HCT116 (cell line): Measurements from ENCODE around the gene ATAD3A. TPM values are rescaled to one million over a fixed set of nuclear protein-coding genes. Genes with fewer than 3 reads are reported as not detected.

Experiments used
- ATAC-seq: fragments of 200-7000 bp; cut with Tn5 transposase; 2 replicates; pipeline ENCODE4 v1.9.1; 2020; ENCODE audit warnings: mild to moderate bottlenecking, moderate library complexity
- BruUV-seq: library from RNA; stranded (reverse); fragments of 400-500 nt; replicated peaks from 2 replicates; lab custom pipeline; 2021; lab: Mats Ljungman, UMichigan
- CTCF ChIA-PET: fragments of 300-600 bp; sonication (Branson Sonifier 250); formaldehyde crosslinking; loops from one replicate; lab custom pipeline; 2021; ENCODE audit warnings: antibody characterized with exemption; lab: Charles Lee
- POLR2A ChIA-PET: fragments of 300-600, 350-600 bp; sonication (Branson Sonifier 250); formaldehyde crosslinking; loops from one replicate; lab custom pipeline; 2021; ENCODE audit warnings: antibody characterized with exemption; lab: Charles Lee
- RAD21 ChIA-PET, 2 experiments: fragments of 300-600 bp; sonication (Branson Sonifier 250); formaldehyde crosslinking; loops; one replicate each; lab custom pipeline; 2023; ENCODE audit warnings: low total read pairs in 2 of 2; ENCODE audit not compliant: uncharacterized antibody in 2 of 2, unreplicated experiment in 2 of 2, low non-redundant PET in 1 of 2; lab: Charles Lee
- DNase-seq: peaks from one replicate; pipeline ENCODE4 v3.0.0-alpha.2; 2010; ENCODE audit warnings: low read depth, low spot score
- H2AFZ ChIP-seq: fragments of 200-600 bp; shearing (Covaris generic), sonication (generic); 2 replicates; pipeline ENCODE4 v1.6.1; 2017; ENCODE audit warnings: low read depth, mixed run types, mixed read lengths, antibody characterized with exemption, low read length; ENCODE audit not compliant: poor library complexity, severe bottlenecking
- H3K27ac ChIP-seq: 2 replicates; pipeline ENCODE4 v1.5.1; 2012; ENCODE audit warnings: low read depth, low read length
- H3K27me3 ChIP-seq: fragments of 200-600 bp; sonication (generic); 2 replicates; pipeline ENCODE4 v1.6.1; 2016; ENCODE audit warnings: mixed run types, low read length, mixed read lengths; ENCODE audit not compliant: insufficient read depth
- H3K36me3 ChIP-seq, 2 experiments: fragments of 200-500 bp in 1 of 2; fragments of 200-600 bp in 1 of 2; sonication (Bioruptor generic) in 1 of 2; sonication (generic) in 1 of 2; 2 replicates each; pipeline versions ENCODE4 v1.5.1 to v1.6.1; 2014 to 2016; ENCODE audit warnings: low read length in 2 of 2, inconsistent platforms in 1 of 2, mixed read lengths in 1 of 2, mixed run types in 1 of 2; ENCODE audit not compliant: insufficient read depth in 2 of 2, control insufficient read depth in 1 of 2
- H3K4me1 ChIP-seq, 2 experiments: fragments of 200-600 bp in 1 of 2; sonication (generic) in 1 of 2; 2 replicates each; pipeline versions ENCODE4 v1.5.1 to v1.6.1; 2012 to 2017; ENCODE audit warnings: low read length in 2 of 2, inconsistent platforms in 1 of 2, mild to moderate bottlenecking in 1 of 2, mixed read lengths in 1 of 2, mixed run types in 1 of 2, moderate library complexity in 1 of 2; ENCODE audit not compliant: insufficient read depth in 2 of 2, control insufficient read depth in 1 of 2
- H3K4me2 ChIP-seq: fragments of 200-600 bp; sonication (generic); 2 replicates; pipeline ENCODE4 v1.6.1; 2017; ENCODE audit warnings: mixed run types, low read length, mixed read lengths
- H3K4me3 ChIP-seq, 2 experiments: fragments of 200-600 bp in 1 of 2; sonication (generic) in 1 of 2; replicated peaks in 1 of 2; 2 replicates each; pipeline ENCODE4 v1.5.1; 2011 to 2016; ENCODE audit warnings: low read length in 2 of 2, control low read depth in 1 of 2, low read depth in 1 of 2, mild to moderate bottlenecking in 1 of 2, mixed read lengths in 1 of 2, mixed run types in 1 of 2
- H3K79me2 ChIP-seq: fragments of 200-600 bp; sonication (generic); 2 replicates; pipeline ENCODE4 v1.6.1; 2017; ENCODE audit warnings: mild to moderate bottlenecking, mixed run types, low read length, moderate library complexity, mixed read lengths; ENCODE audit not compliant: insufficient read depth
- H3K9ac ChIP-seq: fragments of 200-600 bp; sonication (generic); 2 replicates; pipeline ENCODE4 v1.6.1; 2016; ENCODE audit warnings: low read length, mixed read lengths
- H3K9me2 ChIP-seq: fragments of 200-600 bp; sonication (generic), shearing (Covaris generic); 2 replicates; pipeline ENCODE4 v1.6.1; 2017; ENCODE audit warnings: mixed run types, mild to moderate bottlenecking, moderate library complexity; ENCODE audit not compliant: insufficient read depth
- H3K9me3 ChIP-seq, 2 experiments: fragments of 200-500 bp in 1 of 2; fragments of 200-600 bp in 1 of 2; sonication (Bioruptor generic) in 1 of 2; sonication (generic) in 1 of 2; 2 replicates each; pipeline ENCODE4 v1.6.1; 2014 to 2017; ENCODE audit warnings: low read length in 2 of 2, mixed read lengths in 2 of 2, inconsistent platforms in 1 of 2, low read depth in 1 of 2, mild to moderate bottlenecking in 1 of 2, mixed run types in 1 of 2, moderate library complexity in 1 of 2; ENCODE audit not compliant: control insufficient read depth in 1 of 2, insufficient read depth in 1 of 2
- H4K20me1 ChIP-seq: fragments of 200-600 bp; sonication (generic), shearing (Covaris generic); 2 replicates; pipeline ENCODE4 v1.6.1; 2017; ENCODE audit warnings: mixed run types, mild to moderate bottlenecking, moderate library complexity; ENCODE audit not compliant: insufficient read depth
- ATF3 ChIP-seq: IDR thresholded peaks from 2 replicates; pipeline ENCODE4 v1.6.1; 2012
- CBX3 ChIP-seq: IDR thresholded peaks from 2 replicates; pipeline ENCODE4 v1.6.1; 2012; ENCODE audit warnings: low read depth
- CTCF ChIP-seq, 3 experiments: fragments of 200-600 bp in 1 of 3; sonication (generic) in 1 of 3; IDR thresholded peaks in 2 of 3; conservative IDR thresholded peaks in 1 of 3; 2 replicates each; pipeline ENCODE4 v1.5.1; 2012 to 2017; ENCODE audit warnings: low read depth in 2 of 3, low read length in 2 of 3, antibody characterized with exemption in 1 of 3, borderline replicate concordance in 1 of 3, control low read depth in 1 of 3, mild to moderate bottlenecking in 1 of 3, mixed read lengths in 1 of 3, mixed run types in 1 of 3, moderate library complexity in 1 of 3; ENCODE audit not compliant: insufficient read depth in 1 of 3
- EGR1 ChIP-seq: IDR thresholded peaks from 2 replicates; pipeline ENCODE4 v1.6.1; 2012; ENCODE audit warnings: low read depth
- ELF1 ChIP-seq: IDR thresholded peaks from 2 replicates; pipeline ENCODE4 v1.6.1; 2012; ENCODE audit warnings: low read depth, borderline replicate concordance
- EZH2phosphoT487 ChIP-seq: fragments of 200-600 bp; IDR thresholded peaks from 2 replicates; pipeline ENCODE4 v1.6.1; 2018; ENCODE audit warnings: antibody characterized with exemption, borderline replicate concordance
- FOSL1 ChIP-seq: IDR thresholded peaks from 2 replicates; pipeline ENCODE4 v1.6.1; 2012; ENCODE audit warnings: low read depth
- MAX ChIP-seq: IDR thresholded peaks from 2 replicates; pipeline ENCODE4 v1.6.1; 2012
- POLR2A ChIP-seq: IDR thresholded peaks from 2 replicates; pipeline ENCODE4 v1.7.0; 2011; ENCODE audit warnings: borderline replicate concordance; ENCODE audit not compliant: insufficient read depth, insufficient read length; ENCODE audit errors: extremely low read depth
- SIN3A ChIP-seq: IDR thresholded peaks from 2 replicates; pipeline ENCODE4 v1.6.1; 2012; ENCODE audit warnings: low read depth
- TCF7L2 ChIP-seq: IDR thresholded peaks from 2 replicates; pipeline ENCODE4 v1.7.0; 2011; ENCODE audit warnings: borderline replicate concordance, inconsistent platforms; ENCODE audit not compliant: insufficient read depth, insufficient read length; ENCODE audit errors: extremely low read depth
- YY1 ChIP-seq: IDR thresholded peaks from 2 replicates; pipeline ENCODE4 v1.6.1; 2011; ENCODE audit warnings: low read length, low read depth, moderate library complexity, mild to moderate bottlenecking; ENCODE audit not compliant: insufficient replicate concordance; ENCODE audit errors: extremely low read depth
- ZBTB33 ChIP-seq: IDR thresholded peaks from 2 replicates; pipeline ENCODE4 v1.6.1; 2011; ENCODE audit warnings: mild to moderate bottlenecking, low read length, moderate library complexity; ENCODE audit not compliant: insufficient replicate concordance; ENCODE audit errors: extremely low read depth
- ZFX ChIP-seq: fragments of 450-650 bp; IDR thresholded peaks from 2 replicates; pipeline ENCODE4 v1.6.1; 2017
- ZNF274 ChIP-seq: fragments of 200-500 bp; sonication (Bioruptor generic); IDR thresholded peaks from 2 replicates; pipeline ENCODE4 v1.6.1; 2014; ENCODE audit warnings: mild to moderate bottlenecking, low read depth, low read length, inconsistent platforms
- intact Hi-C: fragments of 100-400 bp; cut with micrococcal nuclease; formaldehyde crosslinking; loops from 2 replicates; pipeline ENCODE4 v1.10.0; 2022
- total RNA-seq: library from RNA; stranded (reverse); gene quantifications from one replicate; pipeline ENCODE4 v1.2.1, GENCODE V29; 2021; ENCODE audit not compliant: unreplicated experiment

The ATAD3A gene
- total RNA-seq, 1 experiment from 2014 or later, result 92.3 TPM

GRCh38 chr1:1582585-1583346 lies 70.8 kb downstream of the ATAD3A start (continued):
- no peak for TF ChIP-seq ZBTB33
- no peak for TF ChIP-seq FOSL1
- no peak for TF ChIP-seq TCF7L2
- TF ChIP-seq EZH2phosphoT487, result no peak
- TF ChIP-seq POLR2A, result no peak

GRCh38 chr1:1583347-1584010 lies 71.5 kb downstream of the ATAD3A start:
- Histone ChIP-seq H3K4me2 (no peak overlapping the region), H3K27ac (no peak overlapping the region), H3K4me1 (no peaks in the 10 kb centered on the region), H3K4me3 (no peak overlapping the region), H3K9ac (no peak overlapping the region), H3K36me3 (no peaks in the 10 kb centered on the region), H3K9me3 (no peaks in the 10 kb centered on the region), H3K9me2 (no peaks in the 10 kb centered on the region), H2AFZ (no peak overlapping the region), H3K79me2 (no peaks in the 10 kb centered on the region), H4K20me1 (no peaks in the 10 kb centered on the region), H3K27me3 (no peaks in the 10 kb centered on the region)
- no TSS peak for BruUV-seq
- no peak for ATAC-seq
- ChIA-PET CTCF (no interaction called here), POLR2A (no interaction called here), RAD21 (no interaction called here)
- no peak for TF ChIP-seq CBX3
- TF ChIP-seq ZNF274, result no peak
- no peak for TF ChIP-seq YY1
- no peak for TF ChIP-seq CTCF (IDR thresholded peaks at IDR 0.05 in 2 of 3, conservative IDR thresholded peaks at IDR 0.05 in 1 of 3; ENCODE audit: borderline replicate concordance in 1 of 3, insufficient read depth in 1 of 3, low read depth in 2 of 3, low read length in 2 of 3)
- TF ChIP-seq ATF3, result no peak
- TF ChIP-seq ELF1, result no peak
- TF ChIP-seq SIN3A, result no peak
- no peak for TF ChIP-seq EGR1
- no peak for TF ChIP-seq MAX
- TF ChIP-seq ZFX, result no peak
- DNase-seq, result no peak
- intact Hi-C loops, result no loop called here
